ENCODE results near the gene PKP4.

DNA sequence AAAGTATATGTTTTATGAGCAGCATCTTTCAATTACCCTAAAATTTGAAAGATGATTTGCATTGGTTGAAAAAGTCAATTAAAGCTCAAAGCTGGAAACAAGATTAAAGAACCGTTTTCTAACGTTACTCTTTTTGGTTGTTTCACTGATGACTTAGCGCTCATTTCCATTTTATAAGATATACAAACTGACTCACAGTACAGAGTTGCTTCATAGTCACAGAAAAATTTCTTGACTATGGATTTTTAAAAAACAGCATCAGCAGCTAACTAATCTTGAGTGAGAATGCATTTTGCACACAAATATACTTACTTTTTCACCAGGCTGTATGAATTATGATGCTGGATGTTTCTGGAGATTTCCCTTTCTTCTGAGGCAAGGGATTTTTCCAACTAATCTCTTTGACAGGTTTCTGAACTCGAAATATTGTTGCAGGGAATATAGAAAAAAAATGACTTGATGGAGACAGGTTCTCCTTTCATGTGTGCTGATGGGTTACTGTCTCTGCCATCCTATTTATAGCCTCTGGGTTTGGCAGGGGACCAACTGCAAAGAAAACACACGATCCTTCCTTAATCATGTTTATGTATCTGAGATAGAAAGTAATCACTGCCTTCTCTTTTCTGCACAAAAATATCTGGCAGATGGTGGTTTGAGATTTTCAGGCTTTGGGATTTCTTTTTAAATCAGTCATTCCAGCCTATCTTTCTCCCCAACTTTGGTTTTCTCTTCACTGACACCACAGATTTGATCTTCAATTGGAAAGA lies 209.0 kb downstream of the PKP4 start:
- TF ChIP-seq, protein P1, sequence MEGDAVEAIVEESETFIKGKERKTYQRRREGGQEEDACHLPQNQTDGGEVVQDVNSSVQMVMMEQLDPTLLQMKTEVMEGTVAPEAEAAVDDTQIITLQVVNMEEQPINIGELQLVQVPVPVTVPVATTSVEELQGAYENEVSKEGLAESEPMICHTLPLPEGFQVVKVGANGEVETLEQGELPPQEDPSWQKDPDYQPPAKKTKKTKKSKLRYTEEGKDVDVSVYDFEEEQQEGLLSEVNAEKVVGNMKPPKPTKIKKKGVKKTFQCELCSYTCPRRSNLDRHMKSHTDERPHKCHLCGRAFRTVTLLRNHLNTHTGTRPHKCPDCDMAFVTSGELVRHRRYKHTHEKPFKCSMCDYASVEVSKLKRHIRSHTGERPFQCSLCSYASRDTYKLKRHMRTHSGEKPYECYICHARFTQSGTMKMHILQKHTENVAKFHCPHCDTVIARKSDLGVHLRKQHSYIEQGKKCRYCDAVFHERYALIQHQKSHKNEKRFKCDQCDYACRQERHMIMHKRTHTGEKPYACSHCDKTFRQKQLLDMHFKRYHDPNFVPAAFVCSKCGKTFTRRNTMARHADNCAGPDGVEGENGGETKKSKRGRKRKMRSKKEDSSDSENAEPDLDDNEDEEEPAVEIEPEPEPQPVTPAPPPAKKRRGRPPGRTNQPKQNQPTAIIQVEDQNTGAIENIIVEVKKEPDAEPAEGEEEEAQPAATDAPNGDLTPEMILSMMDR (IDR thresholded peaks at IDR 0.05), result no peak
- TF ChIP-seq POLR2AphosphoS5 (IDR thresholded peaks at IDR 0.05), result peak; percentile 13
